Sigmoid colon (tissue), 7 donors: Measurements from ENCODE around the gene CD27. TPM values are rescaled to one million over a fixed set of nuclear protein-coding genes. Genes with fewer than 3 reads are reported as not detected.
"Not testable (repeated sequence)": the region's sequence is repeated elsewhere in the genome, so short reads cannot be mapped to it uniquely, and the experiment has no call there.

Experiments used
- DNase-seq: peaks from one replicate; pipeline ENCODE4 v3.0.0-alpha.2; 2019
- H3K27ac ChIP-seq, 4 donors: fragments of 200-600 bp; sonication (generic); one replicate each; pipeline ENCODE4 v1.5.1; 2016 to 2019; ENCODE audit warnings: mild to moderate bottlenecking in 1 of 4
- H3K27me3 ChIP-seq, 3 donors: fragments of 200-600 bp; sonication (generic); one replicate each; pipeline ENCODE4 v1.5.1; 2019; ENCODE audit warnings: mild to moderate bottlenecking in 1 of 3
- H3K36me3 ChIP-seq, 4 donors: fragments of 200-600 bp; sonication (generic); one replicate each; pipeline ENCODE4 v1.5.1; 2016 to 2019
- H3K4me1 ChIP-seq, 4 donors: fragments of 200-600 bp; sonication (generic); one replicate each; pipeline ENCODE4 v1.5.1; 2017 to 2019
- H3K4me3 ChIP-seq, 4 donors: fragments of 200-600 bp; sonication (generic); one replicate each; pipeline ENCODE4 v1.5.1; 2017 to 2019; ENCODE audit warnings: mild to moderate bottlenecking in 2 of 4, moderate library complexity in 1 of 4
- H3K9me3 ChIP-seq, 4 donors: fragments of 200-600 bp in 3 of 4; sonication (generic) in 3 of 4; one replicate each; pipeline versions ENCODE4 v1.5.1 to v1.6.1; 2013 to 2019
- EP300 ChIP-seq, 4 donors: sonication (generic); formaldehyde crosslinking; IDR thresholded peaks; one replicate each; pipeline ENCODE4 v1.6.1; 2017; ENCODE audit warnings: antibody characterized with exemption in 4 of 4
- POLR2A ChIP-seq, 2 donors: fragments of 450-650 bp; IDR thresholded peaks; one replicate each; pipeline ENCODE4 v1.6.1; 2016; ENCODE audit warnings: antibody characterized with exemption in 2 of 2, mild to moderate bottlenecking in 2 of 2, moderate library complexity in 2 of 2
- POLR2AphosphoS5 ChIP-seq, 4 donors: sonication (generic); formaldehyde crosslinking; IDR thresholded peaks; one replicate each; pipeline ENCODE4 v1.6.1; 2017; ENCODE audit warnings: antibody characterized with exemption in 4 of 4
- WGBS, 2 donors: extraction: QIAGEN DNeasy Blood & Tissue Kit; methylation state at CpG; one replicate each; pipeline ENCODE4 v1.1.7; 2013; 5-methylcytosine and 5-hydroxymethylcytosine counted together
- intact Hi-C: fragments of 100-400 bp; cut with DNase I; formaldehyde crosslinking; loops from one replicate; pipeline ENCODE4 v1.15.1; 2023
- polyA plus RNA-seq, 3 donors: library from polyadenylated mRNA; stranded (reverse); fragments of 200-250 nt; gene quantifications; one replicate each; pipeline ENCODE4 v1.2.3, GENCODE V29; 2013
- total RNA-seq, 4 donors: library from RNA; depleted of rRNA; stranded (reverse); fragments of >200 nt; gene quantifications; one replicate each; pipeline ENCODE4 v1.1.0, GENCODE V29; 2016
- TF ChIP-seq, protein P1 (sequence below), 4 experiments: fragments of 450-650 bp in 3 of 4; fragments of 200-600 bp in 1 of 4; IDR thresholded peaks; one replicate each; pipeline ENCODE4 v1.5.1; 2016 to 2019; ENCODE audit warnings: antibody characterized with exemption in 4 of 4, mild to moderate bottlenecking in 3 of 4, moderate library complexity in 2 of 4
- donor health status: healthy with polysubstance abuse.
- donor health status: Bipolar disorder and iron deficiency.
- donor health status: healthy.

Gene CD27
- total and polyA plus RNA-seq, 7 donors = 0.60 to 29.0 (median 1.6) TPM; not detected in 3

- peak; percentile 86 to 98 (median 92) for TF ChIP-seq POLR2AphosphoS5 (IDR thresholded peaks at IDR 0.05)
- TF ChIP-seq, protein P1, sequence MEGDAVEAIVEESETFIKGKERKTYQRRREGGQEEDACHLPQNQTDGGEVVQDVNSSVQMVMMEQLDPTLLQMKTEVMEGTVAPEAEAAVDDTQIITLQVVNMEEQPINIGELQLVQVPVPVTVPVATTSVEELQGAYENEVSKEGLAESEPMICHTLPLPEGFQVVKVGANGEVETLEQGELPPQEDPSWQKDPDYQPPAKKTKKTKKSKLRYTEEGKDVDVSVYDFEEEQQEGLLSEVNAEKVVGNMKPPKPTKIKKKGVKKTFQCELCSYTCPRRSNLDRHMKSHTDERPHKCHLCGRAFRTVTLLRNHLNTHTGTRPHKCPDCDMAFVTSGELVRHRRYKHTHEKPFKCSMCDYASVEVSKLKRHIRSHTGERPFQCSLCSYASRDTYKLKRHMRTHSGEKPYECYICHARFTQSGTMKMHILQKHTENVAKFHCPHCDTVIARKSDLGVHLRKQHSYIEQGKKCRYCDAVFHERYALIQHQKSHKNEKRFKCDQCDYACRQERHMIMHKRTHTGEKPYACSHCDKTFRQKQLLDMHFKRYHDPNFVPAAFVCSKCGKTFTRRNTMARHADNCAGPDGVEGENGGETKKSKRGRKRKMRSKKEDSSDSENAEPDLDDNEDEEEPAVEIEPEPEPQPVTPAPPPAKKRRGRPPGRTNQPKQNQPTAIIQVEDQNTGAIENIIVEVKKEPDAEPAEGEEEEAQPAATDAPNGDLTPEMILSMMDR (IDR thresholded peaks at IDR 0.05) = no peak
- TF ChIP-seq POLR2A (IDR thresholded peaks at IDR 0.05) = peak; percentile 89
- peak in 1 of 4 donors; percentile 40 for TF ChIP-seq EP300 (IDR thresholded peaks at IDR 0.05)
- Histone ChIP-seq H3K36me3 (peaks cover 0 to 25% (median 0%) of the 10 kb centered on the region in 4 donors), H3K4me1 (peaks cover 0 to 27% (median 20%) of the 10 kb centered on the region in 4 donors), H3K27ac (peak within 1 kb of the TSS; percentile 94 to 97 (median 96)), H3K9me3 (no peaks in the 10 kb centered on the region), H3K4me3 (peak within 1 kb of the TSS; percentile 60 to 79 (median 70)), H3K27me3 (no peaks in the 10 kb centered on the region)
- 1% methylated on average over 39 of the region's 39 CpGs for WGBS, 2 donors
- intact Hi-C loops = loop anchor here (1.0 to 5.0 kb wide), 3 partner anchors 23 to 59 kb away; partner anchors contain the start of genes GAPDH and VAMP1
- DNase-seq = peak; percentile 98
Measured at GRCh38 chr12:6492838-6493496, 48.2 kb downstream of the CD27 start, which contains the start of gene MRPL51. MRPL51 (minus strand) TSS chr12:6493262; CDS start chr12:6493136, 126 bp downstream.

GRCh38 chr12:6493497-6494257 is 48.9 kb downstream of the CD27 start, which contains the start of gene NCAPD2:
NCAPD2 (plus strand) TSS chr12:6494102; CDS start chr12:6495099, 997 bp downstream.
- Histone ChIP-seq H3K9me3 (no peaks in the 10 kb centered on the region), H3K4me1 (peaks cover 0 to 27% (median 20%) of the 10 kb centered on the region in 4 donors), H3K4me3 (peak within 1 kb of the TSS; percentile 60 to 79 (median 70)), H3K36me3 (peaks cover 0 to 29% (median 0%) of the 10 kb centered on the region in 4 donors), H3K27me3 (no peaks in the 10 kb centered on the region), H3K27ac (peak within 1 kb of the TSS; percentile 94 to 97 (median 96))
- intact Hi-C loops = loop anchor here (1.0 to 5.0 kb wide), 3 partner anchors 23 to 59 kb away; partner anchors contain the start of genes GAPDH and VAMP1
- DNase-seq = peak; percentile 98
- TF ChIP-seq, protein P1 (IDR thresholded peaks at IDR 0.05) = peak; percentile 50 to 81 (median 74)
- TF ChIP-seq POLR2A (IDR thresholded peaks at IDR 0.05) = no peak
- peak; percentile 34 to 80 (median 62) for TF ChIP-seq POLR2AphosphoS5 (IDR thresholded peaks at IDR 0.05)
- WGBS, 2 donors = 0% methylated on average over 49 of the region's 49 CpGs

DNA sequence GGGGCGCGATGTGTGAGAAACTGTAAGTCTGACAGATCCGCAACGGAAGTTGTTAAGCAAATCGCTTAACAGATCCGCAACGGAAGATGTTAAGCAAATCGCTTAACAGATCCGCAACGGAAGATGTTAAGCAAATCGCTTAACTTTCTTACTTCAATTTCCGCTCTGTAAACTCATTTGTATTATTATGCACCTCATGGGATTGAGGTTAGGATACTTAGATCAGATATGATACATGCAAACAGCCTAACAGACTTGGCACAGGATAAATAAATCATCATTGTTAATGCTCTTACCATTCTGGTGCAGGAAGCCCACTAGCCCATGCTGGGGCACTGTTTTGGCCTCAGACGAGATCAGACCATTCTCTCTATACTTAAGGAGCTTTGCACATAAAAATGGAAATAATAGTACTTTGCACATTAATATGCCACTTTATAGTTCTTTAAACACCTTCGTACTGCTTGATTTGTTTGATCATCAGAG is 49.5 kb downstream of the CD27 start:
- 1% methylated on average over 14 of the region's 14 CpGs for WGBS, 2 donors
- intact Hi-C loops = loop anchor here (5.0 kb wide), 1 partner anchor 58 kb away; no protein-coding TSS in a partner anchor
- TF ChIP-seq POLR2A (IDR thresholded peaks at IDR 0.05) = no peak
- TF ChIP-seq, protein P1 (IDR thresholded peaks at IDR 0.05) = no peak
- TF ChIP-seq EP300 (IDR thresholded peaks at IDR 0.05) = no peak
- H3K4me1 ChIP-seq = peaks cover 0 to 27% (median 20%) of the 10 kb centered on the region in 4 donors
- no peaks in the 10 kb centered on the region for H3K9me3 ChIP-seq
- H3K27me3 ChIP-seq = no peaks in the 10 kb centered on the region
- peaks cover 0 to 35% (median 0%) of the 10 kb centered on the region in 4 donors for H3K36me3 ChIP-seq
- H3K27ac ChIP-seq = peak overlapping the region; percentile 94 to 97 (median 96)
- DNase-seq = no peak
- H3K4me3 ChIP-seq = peak overlapping the region; percentile 40 to 79 (median 70)

DNA sequence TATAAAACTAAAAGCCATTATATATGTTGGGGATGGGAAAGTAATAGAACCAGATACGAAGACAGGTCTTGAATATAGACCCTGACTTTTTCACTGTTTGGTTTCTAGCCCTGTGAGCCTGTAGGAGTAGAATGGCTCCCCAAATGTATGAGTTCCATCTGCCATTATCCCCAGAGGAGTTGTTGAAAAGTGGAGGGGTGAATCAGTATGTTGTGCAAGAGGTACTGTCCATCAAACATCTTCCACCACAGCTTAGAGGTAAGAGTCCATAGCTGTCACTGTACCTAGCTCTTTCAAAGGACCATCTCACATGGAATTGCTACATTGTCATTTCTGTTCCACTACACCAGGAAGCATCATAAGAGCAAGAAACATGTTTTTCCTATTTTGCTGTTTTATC is 50.2 kb downstream of the CD27 start:
- intact Hi-C loops = loop anchor here (5.0 kb wide), 1 partner anchor 57 kb away; no protein-coding TSS in a partner anchor
- DNase-seq = no peak
- peaks cover 0 to 42% (median 0%) of the 10 kb centered on the region in 4 donors for H3K36me3 ChIP-seq
- H3K4me1 ChIP-seq = peaks cover 0 to 27% (median 20%) of the 10 kb centered on the region in 4 donors
- no peak overlapping the region for H3K4me3 ChIP-seq
- TF ChIP-seq POLR2A (IDR thresholded peaks at IDR 0.05) = no peak
- no peak for TF ChIP-seq POLR2AphosphoS5 (IDR thresholded peaks at IDR 0.05)
- no peak for TF ChIP-seq EP300 (IDR thresholded peaks at IDR 0.05)
- TF ChIP-seq, protein P1 (IDR thresholded peaks at IDR 0.05) = no peak
- no peaks in the 10 kb centered on the region for H3K9me3 ChIP-seq
- no peaks in the 10 kb centered on the region for H3K27me3 ChIP-seq
- H3K27ac ChIP-seq = peak overlapping the region in 1 of 4 donors; percentile 97
- 39 to 60% methylated on average over 1 of the region's 1 CpG for WGBS, 2 donors

DNA sequence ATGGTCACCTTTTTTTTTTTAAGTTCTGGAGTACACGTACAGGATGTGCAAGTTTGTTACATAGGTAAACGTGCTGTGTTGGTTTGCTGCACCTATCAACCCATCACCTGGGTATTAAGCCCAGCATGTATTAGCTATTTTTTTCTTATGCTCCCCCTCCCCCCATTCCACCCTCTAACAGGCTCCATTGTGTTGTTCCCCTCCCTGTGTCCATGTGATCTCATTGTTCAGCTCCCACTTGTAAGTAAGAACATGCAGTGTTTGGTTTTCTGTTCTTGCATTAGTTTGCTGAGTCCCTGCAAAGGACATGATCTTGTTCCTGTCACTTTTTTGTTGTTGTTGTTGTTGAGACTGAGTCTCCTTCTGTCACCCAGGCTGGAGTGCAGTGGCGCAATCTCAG is 52.5 kb downstream of the CD27 start:
- H3K9me3 ChIP-seq, H3K27ac ChIP-seq, intact Hi-C loops: not testable (repeated sequence)

More for the DNA sequence above, 52.5 kb downstream of the CD27 start:
- H3K36me3 ChIP-seq = peaks cover 0 to 39% (median 0%) of the 10 kb centered on the region in 4 donors
- not testable (repeated sequence) for DNase-seq, H3K4me3 ChIP-seq, H3K27me3 ChIP-seq
- 76 to 91% methylated on average over 3 of the region's 3 CpGs for WGBS, 2 donors
- peaks cover 0 to 23% (median 16%) of the 10 kb centered on the region in 4 donors for H3K4me1 ChIP-seq
